Measurements from ENCODE around the gene DBN1. TPM values are rescaled to one million over a fixed set of nuclear protein-coding genes. Genes with fewer than 3 reads are reported as not detected.
A peak's percentile ranks its signal among the peaks of the same experiment; 100 is the strongest.

The DBN1 gene
- total RNA-seq, 1 donor from 2014 or later: 274 TPM

- peaks cover 12% of the 10 kb centered on the region for H3K36me3 Mint-ChIP-seq (ENCODE audit: low read depth)
- TF ChIP-seq CTCF (IDR thresholded peaks at IDR 0.05): no peak
- H3K27me3 Mint-ChIP-seq (ENCODE audit: low read depth): no peaks in the 10 kb centered on the region
- H3K27ac Mint-ChIP-seq (ENCODE audit: unreplicated experiment): no peak overlapping the region
- peak; percentile 84 for DNase-seq (ENCODE audit: low spot score)
- no peak overlapping the region for H3K4me3 Mint-ChIP-seq (ENCODE audit: unreplicated experiment)
- H3K9me3 Mint-ChIP-seq (ENCODE audit: low read depth): no peaks in the 10 kb centered on the region
- H3K4me1 Mint-ChIP-seq (ENCODE audit: low read depth): peaks cover 11% of the 10 kb centered on the region
These were observed 41.1 kb downstream of the DBN1 start for GRCh38 chr5:177432143-177432838.

GRCh38 chr5:177431317-177432142 lies 41.9 kb downstream of the DBN1 start:
- Mint-ChIP-seq H3K27me3 (ENCODE audit: low read depth) (no peaks in the 10 kb centered on the region), H3K27ac (ENCODE audit: unreplicated experiment) (no peak overlapping the region), H3K9me3 (ENCODE audit: low read depth) (no peaks in the 10 kb centered on the region), H3K36me3 (ENCODE audit: low read depth) (peaks cover 8% of the 10 kb centered on the region), H3K4me3 (ENCODE audit: unreplicated experiment) (no peak overlapping the region), H3K4me1 (ENCODE audit: low read depth) (peaks cover 13% of the 10 kb centered on the region)
- peak; percentile 87 for DNase-seq (ENCODE audit: low spot score)
- no peak for TF ChIP-seq CTCF (IDR thresholded peaks at IDR 0.05)

GRCh38 chr5:177430972-177431316 lies 42.5 kb downstream of the DBN1 start:
- Mint-ChIP-seq H3K27me3 (ENCODE audit: low read depth) (no peaks in the 10 kb centered on the region), H3K27ac (ENCODE audit: unreplicated experiment) (no peak overlapping the region), H3K4me1 (ENCODE audit: low read depth) (peaks cover 14% of the 10 kb centered on the region), H3K36me3 (ENCODE audit: low read depth) (peaks cover 8% of the 10 kb centered on the region), H3K9me3 (ENCODE audit: low read depth) (no peaks in the 10 kb centered on the region), H3K4me3 (ENCODE audit: unreplicated experiment) (no peak overlapping the region)
- no peak for TF ChIP-seq CTCF (IDR thresholded peaks at IDR 0.05)
- no peak for DNase-seq (ENCODE audit: low spot score)

GRCh38 chr5:177430140-177430951 lies 43.1 kb downstream of the DBN1 start:
- peaks cover 8% of the 10 kb centered on the region for H3K36me3 Mint-ChIP-seq (ENCODE audit: low read depth)
- no peak for TF ChIP-seq CTCF (IDR thresholded peaks at IDR 0.05)
- peaks cover 19% of the 10 kb centered on the region for H3K4me1 Mint-ChIP-seq (ENCODE audit: low read depth)
- H3K4me3 Mint-ChIP-seq (ENCODE audit: unreplicated experiment): no peak overlapping the region
- no peaks in the 10 kb centered on the region for H3K9me3 Mint-ChIP-seq (ENCODE audit: low read depth)
- DNase-seq (ENCODE audit: low spot score): peak; percentile 64
- H3K27me3 Mint-ChIP-seq (ENCODE audit: low read depth): no peaks in the 10 kb centered on the region
- no peak overlapping the region for H3K27ac Mint-ChIP-seq (ENCODE audit: unreplicated experiment)

All from chondrocyte (in vitro differentiated cells).